A549 (cell line): ENCODE results near the gene ATP8B2.

Source experiments
- MAFK ChIP-seq: fragments of 450-650 bp; IDR thresholded peaks from 2 replicates; pipeline ENCODE4 v1.6.1; 2014; ENCODE audit not compliant: partially characterized antibody
- MYC ChIP-seq: IDR thresholded peaks from 2 replicates; pipeline ENCODE4 v1.6.1; 2012; ENCODE audit warnings: mild to moderate bottlenecking, inconsistent platforms, low read length, improper control_type of control experiment, borderline replicate concordance
- SMC3 ChIP-seq: fragments of >200 bp; sonication (Bioruptor Twin); formaldehyde crosslinking; IDR thresholded peaks from 3 replicates; pipeline ENCODE4 v1.6.1; 2018; ENCODE audit warnings: inconsistent platforms

GRCh38 chr1:154326546-154327465 lies 1.5 kb downstream of the ATP8B2 start:
- no peak for TF ChIP-seq MYC
- no peak for TF ChIP-seq MAFK
- no peak for TF ChIP-seq SMC3
